ENCODE results near the gene DCXR.

Gene DCXR

GRCh38 chr17:82072827-82073226 is 35.3 kb upstream of the DCXR start:
- DNase-seq (ENCODE audit: low read depth): no peak

- DNase-seq (ENCODE audit: low read depth): no peak
Measured at GRCh38 chr17:82070611-82071010, 33.1 kb upstream of the DCXR start.

GRCh38 chr17:82065638-82066303 is 28.3 kb upstream of the DCXR start, which contains the start of gene DUS1L:
Gene DUS1L, minus strand, starts transcription at chr17:82065804. Its CDS starts 745 bp downstream, at chr17:82065059.
- no peak for DNase-seq (ENCODE audit: low read depth)

GRCh38 chr17:82065193-82065637 is 27.7 kb upstream of the DCXR start:
- DNase-seq (ENCODE audit: low read depth): no peak

- no peak for DNase-seq (ENCODE audit: low read depth)
Measured at GRCh38 chr17:82064433-82065192, 27.1 kb upstream of the DCXR start.

GRCh38 chr17:82063424-82064415 is 26.2 kb upstream of the DCXR start:
- DNase-seq (ENCODE audit: low read depth): no peak

GRCh38 chr17:82062984-82063368 is 25.5 kb upstream of the DCXR start:
- no peak for DNase-seq (ENCODE audit: low read depth)

- no peak for DNase-seq (ENCODE audit: low read depth)
Measured at GRCh38 chr17:82062076-82062983, 24.8 kb upstream of the DCXR start.

GRCh38 chr17:82061047-82061925 is 23.8 kb upstream of the DCXR start:
- DNase-seq (ENCODE audit: low read depth): no peak

GRCh38 chr17:82060614-82061013 is 23.1 kb upstream of the DCXR start:
- DNase-seq (ENCODE audit: low read depth): no peak

GRCh38 chr17:82060001-82060380 is 22.5 kb upstream of the DCXR start:
- DNase-seq (ENCODE audit: low read depth): no peak

- DNase-seq (ENCODE audit: low read depth): no peak
Measured at GRCh38 chr17:82059272-82060000, 21.9 kb upstream of the DCXR start.

- DNase-seq (ENCODE audit: low read depth): no peak
Measured at GRCh38 chr17:82058855-82059249, 21.4 kb upstream of the DCXR start.

- DNase-seq (ENCODE audit: low read depth): no peak
Measured at GRCh38 chr17:82058230-82058854, 20.8 kb upstream of the DCXR start.

- DNase-seq (ENCODE audit: low read depth): no peak
Measured at GRCh38 chr17:82056729-82057621, 19.5 kb upstream of the DCXR start.

- no peak for DNase-seq (ENCODE audit: low read depth)
Measured at GRCh38 chr17:82055965-82056728, 18.6 kb upstream of the DCXR start.
